IPS DF 4.7 (cell line): ENCODE results near the gene PCAT6.
"Not testable (repeated sequence)": the region's sequence is repeated elsewhere in the genome, so short reads cannot be mapped to it uniquely, and the experiment has no call there.

Experiments
- DNase-seq: peaks from one replicate; pipeline ENCODE4 v3.0.0-alpha.2; 2013; ENCODE audit warnings: low spot score; ENCODE audit errors: extremely low read depth

Gene PCAT6

GRCh38 chr1:202810615-202811295 lies at the start of gene PCAT6:
PCAT6 (plus strand) TSS chr1:202810954.
- no peak for DNase-seq

- no peak for DNase-seq
Measured at GRCh38 chr1:202762019-202762418, 48.7 kb upstream of the PCAT6 start.

- no peak for DNase-seq
Measured at GRCh38 chr1:202765721-202766120, 45.0 kb upstream of the PCAT6 start.

GRCh38 chr1:202770135-202770534 lies 40.6 kb upstream of the PCAT6 start:
- DNase-seq: no peak

GRCh38 chr1:202781180-202781579 lies 29.6 kb upstream of the PCAT6 start:
- DNase-seq: no peak

GRCh38 chr1:202786804-202787203 lies 23.9 kb upstream of the PCAT6 start:
- no peak for DNase-seq

- no peak for DNase-seq
Measured at GRCh38 chr1:202788800-202789199, 22.0 kb upstream of the PCAT6 start.

GRCh38 chr1:202791077-202791747 lies 19.5 kb upstream of the PCAT6 start:
- DNase-seq: no peak

- no peak for DNase-seq
Measured at GRCh38 chr1:202794051-202794740, 16.6 kb upstream of the PCAT6 start.

GRCh38 chr1:202794931-202795330 lies 15.8 kb upstream of the PCAT6 start:
- DNase-seq: not testable (repeated sequence)

GRCh38 chr1:202796670-202797069 lies 14.1 kb upstream of the PCAT6 start:
- no peak for DNase-seq

- no peak for DNase-seq
Measured at GRCh38 chr1:202798260-202798659, 12.5 kb upstream of the PCAT6 start.

- DNase-seq: no peak
Measured at GRCh38 chr1:202798792-202799331, 11.9 kb upstream of the PCAT6 start.

- DNase-seq: no peak
Measured at GRCh38 chr1:202800742-202801141, 10.0 kb upstream of the PCAT6 start.

GRCh38 chr1:202801175-202801574 lies 9.6 kb upstream of the PCAT6 start:
- DNase-seq: no peak

GRCh38 chr1:202802034-202802433 lies 8.7 kb upstream of the PCAT6 start:
- no peak for DNase-seq

GRCh38 chr1:202802998-202803932 lies 7.5 kb upstream of the PCAT6 start:
- no peak for DNase-seq

GRCh38 chr1:202804126-202804525 lies 6.6 kb upstream of the PCAT6 start:
- no peak for DNase-seq

GRCh38 chr1:202805886-202806844 lies 4.6 kb upstream of the PCAT6 start:
- DNase-seq: no peak

GRCh38 chr1:202806845-202807450 lies 3.8 kb upstream of the PCAT6 start:
- DNase-seq: no peak
